Peyer's patch (tissue), 4 donors: Measurements from ENCODE around the gene MPPED2. TPM values are rescaled to one million over a fixed set of nuclear protein-coding genes. Genes with fewer than 3 reads are reported as not detected.

Experiments
- DNase-seq, 3 donors: peaks; one replicate each; pipeline ENCODE4 v3.0.0-alpha.2; 2017 to 2019
- H3K27ac ChIP-seq, 4 donors: fragments of 200-600 bp; sonication (generic); one replicate each; pipeline ENCODE4 v1.5.1; 2016 to 2019
- H3K27me3 ChIP-seq, 2 donors: fragments of 200-600 bp; sonication (generic); one replicate each; pipeline ENCODE4 v1.5.1; 2019
- H3K36me3 ChIP-seq, 3 donors: fragments of 200-600 bp; sonication (generic); one replicate each; pipeline ENCODE4 v1.5.1; 2016 to 2019
- H3K4me1 ChIP-seq, 4 donors: fragments of 200-600 bp; sonication (generic); one replicate each; pipeline ENCODE4 v1.5.1; 2016 to 2019
- H3K4me3 ChIP-seq, 4 donors: fragments of 200-600 bp; sonication (generic); 1 replicate in 3 of 4; 2 replicates in 1 of 4; pipeline ENCODE4 v1.5.1; 2016 to 2019; ENCODE audit warnings: mild to moderate bottlenecking in 1 of 4
- H3K9me3 ChIP-seq, 4 donors: fragments of 200-600 bp; sonication (generic); one replicate each; pipeline ENCODE4 v1.5.1; 2016 to 2019; ENCODE audit warnings: mild to moderate bottlenecking in 1 of 4
- CTCF ChIP-seq, 6 experiments: fragments of 450-650 bp in 4 of 6; fragments of 200-600 bp in 2 of 6; sonication (generic) in 1 of 6; IDR thresholded peaks; one replicate each; pipeline ENCODE4 v1.5.1; 2017 to 2019; ENCODE audit warnings: antibody characterized with exemption in 6 of 6, mild to moderate bottlenecking in 3 of 6, moderate library complexity in 1 of 6
- POLR2A ChIP-seq, 2 donors: fragments of 450-650 bp; IDR thresholded peaks; one replicate each; pipeline ENCODE4 v1.5.1; 2017; ENCODE audit warnings: antibody characterized with exemption in 2 of 2, mild to moderate bottlenecking in 2 of 2, moderate library complexity in 2 of 2
- total RNA-seq, 4 donors: library from RNA; depleted of rRNA; stranded (reverse); fragments of >200 nt; gene quantifications; one replicate each; pipeline ENCODE4 v1.1.0, GENCODE V29; 2016

The MPPED2 gene
- total RNA-seq, 4 donors from 2014 or later, result 1.5 TPM; not detected in 3

- Histone ChIP-seq H3K9me3 (no peaks in the 10 kb centered on the region), H3K27ac (no peak overlapping the region), H3K4me1 (no peaks in the 10 kb centered on the region), H3K4me3 (no peak overlapping the region), H3K36me3 (no peaks in the 10 kb centered on the region), H3K27me3 (no peaks in the 10 kb centered on the region)
- no peak for DNase-seq
- no peak for TF ChIP-seq CTCF (IDR thresholded peaks at IDR 0.05)
- no peak for TF ChIP-seq POLR2A (IDR thresholded peaks at IDR 0.05)
Observed at GRCh38 chr11:30522536-30523243, 63.5 kb downstream of the MPPED2 start.

GRCh38 chr11:30521297-30522071 is 64.7 kb downstream of the MPPED2 start:
- Histone ChIP-seq H3K9me3 (no peaks in the 10 kb centered on the region), H3K27me3 (no peaks in the 10 kb centered on the region), H3K4me1 (no peaks in the 10 kb centered on the region), H3K4me3 (no peak overlapping the region), H3K27ac (no peak overlapping the region), H3K36me3 (no peaks in the 10 kb centered on the region)
- no peak for DNase-seq
- TF ChIP-seq CTCF (IDR thresholded peaks at IDR 0.05) (no peak), POLR2A (IDR thresholded peaks at IDR 0.05) (no peak)

- no peaks in the 10 kb centered on the region for H3K4me1 ChIP-seq
- DNase-seq, result no peak
- no peaks in the 10 kb centered on the region for H3K36me3 ChIP-seq
- H3K4me3 ChIP-seq, result no peak overlapping the region
- H3K27ac ChIP-seq, result no peak overlapping the region
- H3K27me3 ChIP-seq, result no peaks in the 10 kb centered on the region
- H3K9me3 ChIP-seq, result no peaks in the 10 kb centered on the region
- TF ChIP-seq CTCF (IDR thresholded peaks at IDR 0.05), result no peak
- no peak for TF ChIP-seq POLR2A (IDR thresholded peaks at IDR 0.05)
Observed at GRCh38 chr11:30513087-30513486, 73.1 kb downstream of the MPPED2 start.

- Histone ChIP-seq H3K36me3 (no peaks in the 10 kb centered on the region), H3K4me3 (no peak overlapping the region), H3K4me1 (no peaks in the 10 kb centered on the region), H3K27me3 (no peaks in the 10 kb centered on the region), H3K27ac (no peak overlapping the region), H3K9me3 (no peaks in the 10 kb centered on the region)
- no peak for DNase-seq
- TF ChIP-seq POLR2A (IDR thresholded peaks at IDR 0.05), result no peak
- no peak for TF ChIP-seq CTCF (IDR thresholded peaks at IDR 0.05)
Observed at GRCh38 chr11:30511408-30511807, 74.7 kb downstream of the MPPED2 start.

GRCh38 chr11:30510750-30511149 is 75.4 kb downstream of the MPPED2 start:
- no peak overlapping the region for H3K27ac ChIP-seq
- H3K27me3 ChIP-seq, result no peaks in the 10 kb centered on the region
- H3K9me3 ChIP-seq, result no peaks in the 10 kb centered on the region
- TF ChIP-seq POLR2A (IDR thresholded peaks at IDR 0.05), result no peak
- no peak for TF ChIP-seq CTCF (IDR thresholded peaks at IDR 0.05)
- no peak overlapping the region for H3K4me3 ChIP-seq
- no peaks in the 10 kb centered on the region for H3K36me3 ChIP-seq
- H3K4me1 ChIP-seq, result no peaks in the 10 kb centered on the region
- no peak for DNase-seq
